ENCODE data around the gene JAK2. TPM values are rescaled to one million over a fixed set of nuclear protein-coding genes. Genes with fewer than 3 reads are reported as not detected.

JAK2 gene
- total RNA-seq, 4 donors from 2014 or later: 19.6 to 50.4 (median 30.1) TPM

GRCh38 chr9:4986783-4987182, 1.7 kb downstream of the JAK2 start:
- no peak for ATAC-seq (ENCODE audit: low FRiP score)
- TF ChIP-seq CTCF (IDR thresholded peaks at IDR 0.05): no peak
- no peak for DNase-seq (ENCODE audit: low spot score)

- peak in 1 of 3 donors; percentile 13 for TF ChIP-seq CTCF (IDR thresholded peaks at IDR 0.05)
- no peak for DNase-seq (ENCODE audit: low spot score)
- no peak for ATAC-seq (ENCODE audit: low FRiP score)
Measured at GRCh38 chr9:4987961-4988421, 2.9 kb downstream of the JAK2 start.

GRCh38 chr9:4992872-4993271, 7.8 kb downstream of the JAK2 start:
- no peak for TF ChIP-seq CTCF (IDR thresholded peaks at IDR 0.05)
- no peak for ATAC-seq (ENCODE audit: low FRiP score)
- no peak for DNase-seq (ENCODE audit: low spot score)

- TF ChIP-seq CTCF (IDR thresholded peaks at IDR 0.05): no peak
- DNase-seq (ENCODE audit: low spot score): no peak
- ATAC-seq (ENCODE audit: low FRiP score): no peak
Measured at GRCh38 chr9:4994166-4994890, 9.3 kb downstream of the JAK2 start.

- ATAC-seq (ENCODE audit: low FRiP score): no peak
- no peak for DNase-seq (ENCODE audit: low spot score)
- no peak for TF ChIP-seq CTCF (IDR thresholded peaks at IDR 0.05)
Measured at GRCh38 chr9:4997196-4997595, 12.1 kb downstream of the JAK2 start.

- TF ChIP-seq CTCF (IDR thresholded peaks at IDR 0.05): no peak
- ATAC-seq (ENCODE audit: low FRiP score) (no peak), DNase-seq (ENCODE audit: low spot score) (no peak)
Measured at GRCh38 chr9:4997631-4998030, 12.6 kb downstream of the JAK2 start.

GRCh38 chr9:5002811-5003210, 17.7 kb downstream of the JAK2 start:
- no peak for TF ChIP-seq CTCF (IDR thresholded peaks at IDR 0.05)
- ATAC-seq (ENCODE audit: low FRiP score) (no peak), DNase-seq (ENCODE audit: low spot score) (no peak)
